ENCODE data around the gene PTPN20. TPM values are rescaled to one million over a fixed set of nuclear protein-coding genes. Genes with fewer than 3 reads are reported as not detected.
"Not testable (repeated sequence)": the region's sequence is repeated elsewhere in the genome, so short reads cannot be mapped to it uniquely, and the experiment has no call there.

Gene PTPN20
- 1 to 10 TPM in 1 of 2 donors, under 1 TPM in 1; 0.99 to 4.4 TPM for total RNA-seq

GRCh38 chr10:46911144-46911876 is at the start of gene PTPN20:
PTPN20 (plus strand) TSS chr10:46911428; CDS start chr10:46932500, 21,072 bp downstream.
- H3K36me3 ChIP-seq (replicated peaks in 1 of 2; ENCODE audit: insufficient read depth in 1 of 2, low read depth in 2 of 2); H3K27ac ChIP-seq; H3K4me1 ChIP-seq; H3K4me3 ChIP-seq; H3K9me3 ChIP-seq; H3K27me3 ChIP-seq; intact Hi-C loops (cut with DNase I): not testable (repeated sequence)
- DNase-seq (peak; percentile 69 to 82 (median 76)), ATAC-seq (peak; percentile 99)
- TF ChIP-seq, protein P1, sequence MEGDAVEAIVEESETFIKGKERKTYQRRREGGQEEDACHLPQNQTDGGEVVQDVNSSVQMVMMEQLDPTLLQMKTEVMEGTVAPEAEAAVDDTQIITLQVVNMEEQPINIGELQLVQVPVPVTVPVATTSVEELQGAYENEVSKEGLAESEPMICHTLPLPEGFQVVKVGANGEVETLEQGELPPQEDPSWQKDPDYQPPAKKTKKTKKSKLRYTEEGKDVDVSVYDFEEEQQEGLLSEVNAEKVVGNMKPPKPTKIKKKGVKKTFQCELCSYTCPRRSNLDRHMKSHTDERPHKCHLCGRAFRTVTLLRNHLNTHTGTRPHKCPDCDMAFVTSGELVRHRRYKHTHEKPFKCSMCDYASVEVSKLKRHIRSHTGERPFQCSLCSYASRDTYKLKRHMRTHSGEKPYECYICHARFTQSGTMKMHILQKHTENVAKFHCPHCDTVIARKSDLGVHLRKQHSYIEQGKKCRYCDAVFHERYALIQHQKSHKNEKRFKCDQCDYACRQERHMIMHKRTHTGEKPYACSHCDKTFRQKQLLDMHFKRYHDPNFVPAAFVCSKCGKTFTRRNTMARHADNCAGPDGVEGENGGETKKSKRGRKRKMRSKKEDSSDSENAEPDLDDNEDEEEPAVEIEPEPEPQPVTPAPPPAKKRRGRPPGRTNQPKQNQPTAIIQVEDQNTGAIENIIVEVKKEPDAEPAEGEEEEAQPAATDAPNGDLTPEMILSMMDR (IDR thresholded peaks at IDR 0.05), result peak in 4 of 7 experiments; percentile 13 to 49 (median 31)
- TF ChIP-seq POLR2A (IDR thresholded peaks at IDR 0.05), result peak in 2 of 3 donors; percentile 34 to 58
- 10 to 25% methylated on average over 12 to 24 of the region's 50 CpGs for WGBS, 2 donors

DNA sequence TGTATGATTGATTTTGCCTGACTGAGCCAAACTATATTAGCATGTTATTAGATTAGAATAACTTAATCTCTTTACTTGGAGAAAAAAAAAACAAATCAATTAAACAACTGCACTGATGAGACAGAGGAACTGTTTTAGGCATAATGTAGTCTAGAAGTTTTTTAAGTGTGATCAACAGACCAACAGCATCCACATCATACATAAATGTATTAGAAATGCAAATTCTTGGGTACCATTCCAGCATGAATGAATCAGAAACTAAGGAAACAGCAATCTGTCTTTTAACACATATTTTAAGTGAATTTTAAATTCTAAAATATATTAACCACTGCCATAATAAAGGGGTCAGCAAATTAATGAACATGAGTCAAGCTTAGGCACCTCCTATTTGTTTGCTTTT is 41.5 kb upstream of the PTPN20 start:
- intact Hi-C loops (cut with DNase I); H3K36me3 ChIP-seq (replicated peaks in 1 of 2; ENCODE audit: insufficient read depth in 1 of 2, low read depth in 2 of 2); DNase-seq; H3K9me3 ChIP-seq; H3K27me3 ChIP-seq; H3K4me1 ChIP-seq; ATAC-seq; H3K27ac ChIP-seq; H3K4me3 ChIP-seq: not testable (repeated sequence)

DNA sequence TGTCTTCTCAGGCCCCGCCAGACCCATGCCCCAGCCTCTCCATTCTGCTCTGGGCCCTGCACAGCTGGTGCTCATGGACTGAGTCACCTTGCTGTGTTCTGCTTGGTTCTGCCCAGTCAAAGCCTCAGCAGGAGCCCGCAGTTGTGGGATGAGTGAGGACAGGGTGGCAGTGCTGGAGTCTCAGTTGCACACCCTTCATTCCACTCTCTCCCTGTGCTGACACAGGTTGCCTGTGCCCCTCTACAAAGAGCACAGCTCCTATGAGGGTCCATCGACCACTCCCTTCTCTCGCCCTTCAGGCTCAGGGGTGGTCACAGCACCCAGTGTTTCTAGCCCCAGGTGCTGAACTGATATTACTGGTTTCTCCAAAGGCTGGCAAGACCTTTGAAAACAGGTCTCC is 39.6 kb upstream of the PTPN20 start:
- H3K9me3 ChIP-seq; H3K4me3 ChIP-seq; ATAC-seq; H3K27me3 ChIP-seq; DNase-seq; H3K36me3 ChIP-seq (replicated peaks in 1 of 2; ENCODE audit: insufficient read depth in 1 of 2, low read depth in 2 of 2); intact Hi-C loops (cut with DNase I); H3K27ac ChIP-seq; H3K4me1 ChIP-seq: not testable (repeated sequence)
- 79% methylated on average over 3 of the region's 4 CpGs; no CpG with 5 or more reads in 1 of the 2 donors for WGBS, 2 donors

GRCh38 chr10:46875304-46875703 is 35.9 kb upstream of the PTPN20 start:
- DNase-seq; ATAC-seq; intact Hi-C loops (cut with DNase I); H3K27me3 ChIP-seq; H3K27ac ChIP-seq; H3K4me1 ChIP-seq; H3K9me3 ChIP-seq; H3K36me3 ChIP-seq (replicated peaks in 1 of 2; ENCODE audit: insufficient read depth in 1 of 2, low read depth in 2 of 2); H3K4me3 ChIP-seq: not testable (repeated sequence)
- WGBS, 2 donors, result 74 to 79% methylated on average over 4 to 6 of the region's 6 CpGs

DNA sequence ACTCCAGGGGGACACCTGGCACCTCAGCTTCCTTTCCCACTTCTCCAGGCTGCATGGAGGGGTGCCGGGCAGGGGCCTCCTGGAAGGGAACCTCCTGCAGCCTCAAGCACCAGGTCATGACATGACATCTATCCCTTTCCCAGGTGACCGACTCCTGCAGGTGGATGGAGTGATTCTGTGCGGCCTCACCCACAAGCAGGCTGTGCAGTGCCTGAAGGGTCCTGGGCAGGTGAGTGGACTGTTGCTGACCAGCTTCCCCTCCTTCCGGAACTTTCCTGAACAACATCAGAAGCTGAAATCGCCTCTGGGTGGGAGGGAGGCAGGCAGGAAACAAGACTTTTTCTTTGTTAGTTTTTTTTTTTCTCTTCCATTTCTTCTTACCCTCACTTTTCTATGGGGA is 34.5 kb upstream of the PTPN20 start:
- H3K4me1 ChIP-seq; H3K9me3 ChIP-seq; intact Hi-C loops (cut with DNase I); H3K27ac ChIP-seq; DNase-seq; H3K27me3 ChIP-seq; H3K36me3 ChIP-seq (replicated peaks in 1 of 2; ENCODE audit: insufficient read depth in 1 of 2, low read depth in 2 of 2); ATAC-seq; H3K4me3 ChIP-seq: not testable (repeated sequence)
- WGBS, 2 donors, result 85 to 91% methylated on average over 4 of the region's 5 CpGs

DNA sequence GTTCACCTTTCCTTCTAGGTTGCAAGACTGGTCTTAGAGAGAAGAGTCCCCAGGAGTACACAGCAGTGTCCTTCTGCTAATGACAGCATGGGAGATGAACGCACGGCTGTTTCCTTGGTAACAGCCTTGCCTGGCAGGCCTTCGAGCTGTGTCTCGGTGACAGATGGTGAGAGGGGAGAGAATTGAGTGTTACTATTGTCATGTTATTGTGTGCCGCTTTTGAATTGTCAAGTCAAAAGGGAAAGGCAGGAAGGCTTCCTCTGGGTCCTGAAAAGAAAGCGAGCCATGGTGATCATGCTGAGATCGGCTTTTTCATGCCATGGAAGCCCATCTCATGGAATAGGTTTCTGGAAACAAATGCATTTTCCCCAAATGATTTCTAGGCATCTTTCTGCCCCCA is 32.5 kb upstream of the PTPN20 start:
- WGBS, 2 donors, result 66 to 71% methylated on average over 5 to 7 of the region's 7 CpGs
- H3K27ac ChIP-seq; intact Hi-C loops (cut with DNase I); H3K4me1 ChIP-seq; ATAC-seq; H3K27me3 ChIP-seq; DNase-seq; H3K4me3 ChIP-seq; H3K9me3 ChIP-seq; H3K36me3 ChIP-seq (replicated peaks in 1 of 2; ENCODE audit: insufficient read depth in 1 of 2, low read depth in 2 of 2): not testable (repeated sequence)

DNA sequence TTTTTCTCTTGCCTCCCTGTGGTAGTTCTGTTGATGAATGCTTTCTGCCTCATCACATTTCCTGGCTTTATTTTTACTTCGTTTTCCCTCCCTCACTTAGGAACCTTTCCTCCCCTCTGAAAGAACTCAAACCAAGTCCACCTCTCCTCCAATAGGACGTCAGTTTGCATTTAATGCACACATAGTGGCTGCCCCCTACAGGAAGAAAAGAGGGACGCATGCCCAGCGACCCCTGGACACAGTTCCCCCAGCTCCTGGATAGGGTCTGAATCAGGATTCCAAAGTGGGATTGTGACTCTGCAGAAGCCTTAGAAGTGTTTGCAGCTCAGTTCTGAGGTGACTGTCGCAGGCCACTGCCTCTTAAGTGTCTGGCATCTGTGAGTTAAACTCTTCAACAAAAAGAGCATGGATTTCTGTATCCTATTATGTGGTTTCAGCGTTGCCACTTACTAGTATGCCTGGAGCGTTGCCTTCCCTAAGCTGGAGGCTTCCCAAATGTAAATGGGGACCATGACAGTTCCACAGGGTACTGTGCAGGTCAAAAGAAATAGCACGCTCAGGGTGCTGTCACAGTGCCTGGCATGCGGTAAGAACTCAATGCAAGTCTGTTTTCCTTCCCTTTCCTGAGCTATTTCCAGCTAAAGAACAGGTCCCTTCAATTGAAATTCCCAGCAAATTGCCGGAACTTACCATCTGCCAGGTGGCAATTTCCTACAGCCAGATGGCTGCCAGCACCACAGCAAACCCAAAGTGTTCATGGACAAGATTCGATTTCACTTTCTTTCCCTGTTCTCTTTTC is 20.2 kb upstream of the PTPN20 start:
- H3K27ac ChIP-seq; H3K4me3 ChIP-seq; H3K4me1 ChIP-seq; H3K36me3 ChIP-seq (replicated peaks in 1 of 2; ENCODE audit: insufficient read depth in 1 of 2, low read depth in 2 of 2); intact Hi-C loops (cut with DNase I); H3K9me3 ChIP-seq; ATAC-seq; H3K27me3 ChIP-seq: not testable (repeated sequence)
- peak in 1 of 4 donors; percentile 11 for DNase-seq
- WGBS, 2 donors, result 61 to 65% methylated on average over 5 to 6 of the region's 11 CpGs

- H3K9me3 ChIP-seq; H3K27me3 ChIP-seq; DNase-seq; intact Hi-C loops (cut with DNase I); H3K36me3 ChIP-seq (replicated peaks in 1 of 2; ENCODE audit: insufficient read depth in 1 of 2, low read depth in 2 of 2); H3K4me3 ChIP-seq; H3K27ac ChIP-seq; H3K4me1 ChIP-seq; ATAC-seq: not testable (repeated sequence)
- 73 to 79% methylated on average over 3 to 7 of the region's 7 CpGs for WGBS, 2 donors
These were observed 14.2 kb upstream of the PTPN20 start for GRCh38 chr10:46896762-46897692.

- intact Hi-C loops (cut with DNase I), result not testable (repeated sequence)
These were observed 10.0 kb upstream of the PTPN20 start for GRCh38 chr10:46901247-46901646.

GRCh38 chr10:46903874-46904273 is 7.4 kb upstream of the PTPN20 start:
- DNase-seq; H3K4me1 ChIP-seq; H3K4me3 ChIP-seq; H3K27me3 ChIP-seq; ATAC-seq; intact Hi-C loops (cut with DNase I); H3K9me3 ChIP-seq; H3K27ac ChIP-seq; H3K36me3 ChIP-seq (replicated peaks in 1 of 2; ENCODE audit: insufficient read depth in 1 of 2, low read depth in 2 of 2): not testable (repeated sequence)
- WGBS, 2 donors, result 80% methylated on average over 1 of the region's 5 CpGs; no CpG with 5 or more reads in 1 of the 2 donors

More at GRCh38 chr10:46901247-46901646, 10.0 kb upstream of the PTPN20 start:
- not testable (repeated sequence) for H3K27me3 ChIP-seq; ATAC-seq; H3K27ac ChIP-seq; H3K36me3 ChIP-seq (replicated peaks in 1 of 2; ENCODE audit: insufficient read depth in 1 of 2, low read depth in 2 of 2); DNase-seq; H3K4me3 ChIP-seq; H3K9me3 ChIP-seq; H3K4me1 ChIP-seq
- 27 to 36% methylated on average over 2 of the region's 2 CpGs for WGBS, 2 donors

All from body of pancreas (tissue), 4 donors.